IMR-90 (cell line): ENCODE measurements around the gene TULP4. TPM values are rescaled to one million over a fixed set of nuclear protein-coding genes. Genes with fewer than 3 reads are reported as not detected.

ENCODE experiments used
- ATAC-seq: fragments of 200-7000 bp; cut with Tn5 transposase; 2 replicates; pipeline ENCODE4 v1.9.1; 2020; ENCODE audit warnings: low read depth, mild to moderate bottlenecking, moderate library complexity
- BruUV-seq: library from RNA; stranded (reverse); fragments of 400-500 nt; replicated peaks from 2 replicates; lab custom pipeline; 2021; lab: Mats Ljungman, UMichigan
- CTCF ChIA-PET: fragments of 300-600 bp; formaldehyde crosslinking; extraction: SDS; loops from one replicate; lab custom pipeline; 2021; ENCODE audit warnings: antibody characterized with exemption; lab: Yijun Ruan, JAX
- POLR2A ChIA-PET: fragments of 300-600 bp; sonication (Branson Sonifier 250); formaldehyde crosslinking; loops from one replicate; lab custom pipeline; 2022; ENCODE audit warnings: antibody characterized with exemption; ENCODE audit not compliant: unreplicated experiment; lab: Charles Lee
- DNase-seq: peaks from one replicate; pipeline ENCODE4 v3.0.0; 2013
- H2AFZ ChIP-seq: replicated peaks from 2 replicates; pipeline ENCODE3; 2013; ENCODE audit warnings: low read length, mild to moderate bottlenecking; ENCODE audit not compliant: poor library complexity
- H2AK5ac ChIP-seq: 2 replicates; pipeline ENCODE4 v1.6.1; 2013; ENCODE audit warnings: low read depth, low read length, inconsistent platforms
- H2AK9ac ChIP-seq: replicated peaks from 2 replicates; pipeline ENCODE3; 2013; ENCODE audit warnings: mild to moderate bottlenecking, low read depth, low read length, moderate library complexity; ENCODE audit not compliant: poor library complexity
- H2BK120ac ChIP-seq: 2 replicates; pipeline ENCODE4 v1.6.1; 2013; ENCODE audit warnings: low read depth, low read length, inconsistent platforms
- H2BK15ac ChIP-seq: 3 replicates; pipeline ENCODE4 v1.6.1; 2013; ENCODE audit warnings: low read depth, low read length, inconsistent platforms
- H2BK20ac ChIP-seq: 2 replicates; pipeline ENCODE4 v1.6.1; 2013; ENCODE audit warnings: low read depth, mild to moderate bottlenecking, inconsistent platforms, low read length, moderate library complexity
- H2BK5ac ChIP-seq: 2 replicates; pipeline ENCODE4 v1.6.1; 2013; ENCODE audit warnings: mild to moderate bottlenecking, low read depth, low read length, inconsistent platforms; ENCODE audit not compliant: poor library complexity, severe bottlenecking
- H3K14ac ChIP-seq: replicated peaks from 2 replicates; pipeline ENCODE4 v1.6.1; 2013; ENCODE audit warnings: low read depth, low read length, inconsistent platforms
- H3K18ac ChIP-seq: 2 replicates; pipeline ENCODE4 v1.6.1; 2013; ENCODE audit warnings: low read depth, low read length, control low read depth
- H3K23ac ChIP-seq: 2 replicates; pipeline ENCODE4 v1.6.1; 2013; ENCODE audit warnings: low read depth, low read length, inconsistent platforms
- H3K27ac ChIP-seq: 2 replicates; pipeline ENCODE4 v1.5.1; 2013; ENCODE audit warnings: mild to moderate bottlenecking, control low read depth, low read length; ENCODE audit not compliant: insufficient read depth
- H3K27me3 ChIP-seq: 2 replicates; pipeline ENCODE4 v1.6.1; 2013; ENCODE audit warnings: low read length; ENCODE audit not compliant: control insufficient read depth, insufficient read depth
- H3K36me3 ChIP-seq: 2 replicates; pipeline ENCODE4 v1.6.1; 2013; ENCODE audit warnings: low read length, mixed read lengths; ENCODE audit not compliant: control insufficient read depth, insufficient read depth
- H3K4ac ChIP-seq: 2 replicates; pipeline ENCODE4 v1.6.1; 2013; ENCODE audit warnings: low read depth, low read length, inconsistent platforms
- H3K4me1 ChIP-seq: 2 replicates; pipeline ENCODE4 v1.6.1; 2013; ENCODE audit warnings: low read length, mixed read lengths; ENCODE audit not compliant: control insufficient read depth, insufficient read depth
- H3K4me2 ChIP-seq: 2 replicates; pipeline ENCODE4 v1.6.1; 2013; ENCODE audit warnings: low read depth, mild to moderate bottlenecking, control low read depth, low read length, moderate library complexity
- H3K4me3 ChIP-seq: 2 replicates; pipeline ENCODE4 v1.5.1; 2013; ENCODE audit warnings: low read depth, mild to moderate bottlenecking, control low read depth, low read length, moderate library complexity; ENCODE audit not compliant: insufficient read depth
- H3K56ac ChIP-seq: 2 replicates; pipeline ENCODE4 v1.6.1; 2013; ENCODE audit warnings: low read length, inconsistent platforms; ENCODE audit not compliant: insufficient read depth; ENCODE audit errors: extremely low read depth
- H3K79me1 ChIP-seq, 2 experiments: 2 replicates each; pipeline ENCODE4 v1.6.1; 2013; ENCODE audit warnings: low read length in 2 of 2, inconsistent platforms in 1 of 2, low read depth in 1 of 2
- H3K9ac ChIP-seq: 2 replicates; pipeline ENCODE4 v1.6.1; 2013; ENCODE audit warnings: low read depth, low read length, control low read depth
- H3K9me1 ChIP-seq: 2 replicates; pipeline ENCODE4 v1.6.1; 2013; ENCODE audit warnings: low read length, inconsistent platforms; ENCODE audit not compliant: insufficient read depth
- H3K9me3 ChIP-seq: 2 replicates; pipeline ENCODE4 v1.6.1; 2013; ENCODE audit warnings: low read length; ENCODE audit not compliant: control insufficient read depth, insufficient read depth
- H4K20me1 ChIP-seq: 2 replicates; pipeline ENCODE4 v1.6.1; 2013; ENCODE audit warnings: low read length, inconsistent platforms; ENCODE audit not compliant: insufficient read depth
- H4K5ac ChIP-seq: 2 replicates; pipeline ENCODE4 v1.6.1; 2013; ENCODE audit warnings: mild to moderate bottlenecking, low read depth, low read length, control low read depth
- H4K8ac ChIP-seq, 2 experiments: 2 replicates each; pipeline ENCODE4 v1.6.1; 2013; ENCODE audit warnings: low read depth in 2 of 2, low read length in 2 of 2, control low read depth in 1 of 2, inconsistent platforms in 1 of 2
- H4K91ac ChIP-seq: 2 replicates; pipeline ENCODE4 v1.6.1; 2013; ENCODE audit warnings: low read depth, low read length, inconsistent platforms; ENCODE audit not compliant: insufficient read depth
- BHLHE40 ChIP-seq: fragments of 150-350 bp; IDR thresholded peaks from 2 replicates; pipeline ENCODE4 v1.6.1; 2016; ENCODE audit warnings: mild to moderate bottlenecking, low read depth, low read length
- CEBPB ChIP-seq: IDR thresholded peaks from 2 replicates; pipeline ENCODE4 v1.6.1; 2012; ENCODE audit warnings: low read depth, low read length, improper control_type of control experiment
- CHD1 ChIP-seq: IDR thresholded peaks from 2 replicates; pipeline ENCODE4 v1.6.1; 2012; ENCODE audit warnings: low read depth, low read length, improper control_type of control experiment
- CTCF ChIP-seq: conservative IDR thresholded peaks from 2 replicates; pipeline ENCODE4 v1.5.1; 2012; ENCODE audit warnings: mild to moderate bottlenecking, low read depth, low read length, improper control_type of control experiment
- ELK1 ChIP-seq: fragments of 150-350 bp; IDR thresholded peaks from 2 replicates; pipeline ENCODE4 v1.6.1; 2016; ENCODE audit warnings: low read depth, mild to moderate bottlenecking, low read length, moderate library complexity, borderline replicate concordance
- FOS ChIP-seq: fragments of 150-350 bp; IDR thresholded peaks from 2 replicates; pipeline ENCODE4 v1.6.1; 2016; ENCODE audit warnings: low read depth, low read length
- MAFK ChIP-seq: IDR thresholded peaks from 2 replicates; pipeline ENCODE4 v1.6.1; 2012; ENCODE audit warnings: low read depth, low read length, improper control_type of control experiment
- MAZ ChIP-seq: IDR thresholded peaks from 2 replicates; pipeline ENCODE4 v1.6.1; 2012; ENCODE audit warnings: low read depth, mild to moderate bottlenecking, low read length, improper control_type of control experiment, moderate library complexity, borderline replicate concordance
- MXI1 ChIP-seq: IDR thresholded peaks from 2 replicates; pipeline ENCODE4 v1.6.1; 2012; ENCODE audit warnings: low read depth, mild to moderate bottlenecking, low read length, moderate library complexity, borderline replicate concordance
- NFE2L2 ChIP-seq: fragments of 150-350 bp; IDR thresholded peaks from 2 replicates; pipeline ENCODE4 v1.6.1; 2016; ENCODE audit warnings: low read depth, mild to moderate bottlenecking, low read length
- POLR2A ChIP-seq: IDR thresholded peaks from 2 replicates; pipeline ENCODE4 v1.6.1; 2012; ENCODE audit warnings: mild to moderate bottlenecking, low read depth, low read length
- RAD21 ChIP-seq: IDR thresholded peaks from 2 replicates; pipeline ENCODE4 v1.6.1; 2012; ENCODE audit warnings: low read length, improper control_type of control experiment
- RCOR1 ChIP-seq: IDR thresholded peaks from 2 replicates; pipeline ENCODE4 v1.6.1; 2012; ENCODE audit warnings: mild to moderate bottlenecking, low read length, improper control_type of control experiment; ENCODE audit not compliant: insufficient replicate concordance
- RFX5 ChIP-seq: IDR thresholded peaks from 2 replicates; pipeline ENCODE4 v1.8.0; 2012; ENCODE audit warnings: low read depth, mild to moderate bottlenecking, low read length, moderate library complexity
- SMC3 ChIP-seq: fragments of 150-350 bp; IDR thresholded peaks from 2 replicates; pipeline ENCODE4 v1.6.1; 2016; ENCODE audit warnings: low read depth, mild to moderate bottlenecking, antibody characterized with exemption, low read length, moderate library complexity
- USF2 ChIP-seq: fragments of 150-350 bp; IDR thresholded peaks from 2 replicates; pipeline ENCODE4 v1.6.1; 2017; ENCODE audit warnings: mild to moderate bottlenecking, antibody characterized with exemption, low read length, low read depth
- WGBS, 2 experiments: methylation state at CpG; one replicate each; pipeline versions ENCODE4 v1.1.5 to v1.1.7; 2013; ENCODE audit warnings: missing lambda C conversion rate in 2 of 2; ENCODE audit not compliant: insufficient read length in 1 of 2; ENCODE audit errors: extremely low coverage in 2 of 2; 5-methylcytosine and 5-hydroxymethylcytosine counted together
- dilution Hi-C: fragments of 300-500 bp; cut with HindIII; formaldehyde crosslinking; loops from one replicate; pipeline ENCODE4 v1.14.3; 2018; ENCODE audit warnings: low sequenced_read_pairs; ENCODE audit not compliant: unreplicated experiment
- in situ Hi-C: fragments of 300-500 bp; cut with MboI; formaldehyde crosslinking; loops from 3 replicates; pipeline ENCODE4 v1.14.3; 2019; ENCODE audit warnings: low sequenced_read_pairs, inconsistent platforms, mixed read lengths
- intact Hi-C: fragments of 100-400 bp; cut with micrococcal nuclease; formaldehyde crosslinking; loops from 2 replicates; pipeline ENCODE4 v1.10.0; 2022
- polyA plus RNA-seq, 3 experiments: library from polyadenylated mRNA; depleted of rRNA; stranded (reverse); fragments of >200 nt; gene quantifications; 2 replicates each; pipeline ENCODE4 v1.2.3, GENCODE V29; 2012; ENCODE audit warnings: low replicate concordance in 1 of 3
- total RNA-seq: library from RNA; depleted of rRNA; stranded (reverse); fragments of >200 nt; gene quantifications from 2 replicates; pipeline ENCODE4 v1.2.3, GENCODE V29; 2012

TULP4 gene
- total and polyA plus RNA-seq, 2 of the 4 experiments (the other 2 are of a cell fraction): 8.1 to 30.6 TPM

GRCh38 chr6:158512809-158513208 is 200.5 kb downstream of the TULP4 start:
- no CpG with 5 or more reads among the region's 4 CpGs for WGBS, 2 experiments
- no peak overlapping the region for H4K91ac ChIP-seq
- no peak overlapping the region for H2AK5ac ChIP-seq
- H3K27me3 ChIP-seq: no peaks in the 10 kb centered on the region
- BruUV-seq: no TSS peak
- H2BK120ac ChIP-seq: no peak overlapping the region
- DNase-seq (no peak), ATAC-seq (no peak)
- no peak overlapping the region for H3K4me3 ChIP-seq
- no peak overlapping the region for H3K23ac ChIP-seq
- no peaks in the 10 kb centered on the region for H3K79me1 ChIP-seq
- H3K4me2 ChIP-seq: no peak overlapping the region
- no peak overlapping the region for H2AFZ ChIP-seq
- CTCF ChIA-PET: interaction anchor here (1.3 kb wide), 1 partner anchor 292 kb away, joined by 3 read pairs; no protein-coding TSS in a partner anchor
- no peak overlapping the region for H4K8ac ChIP-seq
- no peak for TF ChIP-seq BHLHE40
- TF ChIP-seq CEBPB: no peak
- TF ChIP-seq MAFK: no peak
- TF ChIP-seq CHD1: no peak
- TF ChIP-seq SMC3: no peak
- no peak for TF ChIP-seq RCOR1
- TF ChIP-seq USF2: no peak
- TF ChIP-seq RFX5: no peak
- TF ChIP-seq RAD21: no peak
- TF ChIP-seq POLR2A: no peak
- no peak for TF ChIP-seq CTCF
- no peak for TF ChIP-seq ELK1
- TF ChIP-seq FOS: no peak
- no peak for TF ChIP-seq MAZ
- TF ChIP-seq MXI1: no peak
- TF ChIP-seq NFE2L2: no peak
- no peak overlapping the region for H3K4ac ChIP-seq
- POLR2A ChIA-PET: no interaction called here
- no peak overlapping the region for H3K27ac ChIP-seq
- H2BK5ac ChIP-seq: no peak overlapping the region
- H3K36me3 ChIP-seq: 0 out of 2 replicates have a peak, but pooled peaks cover 1% of the 10 kb centered on the region
- no peaks in the 10 kb centered on the region for H3K4me1 ChIP-seq
- H2BK20ac ChIP-seq: no peak overlapping the region
- in situ Hi-C loops (loop anchor here (10.0 kb wide), 1 partner anchor 288 kb away; no protein-coding TSS in a partner anchor), intact Hi-C loops (no loop called here), dilution Hi-C loops (no loop called here)
- H3K9me1 ChIP-seq: no peaks in the 10 kb centered on the region
- H3K18ac ChIP-seq: no peak overlapping the region
- H4K5ac ChIP-seq: no peak overlapping the region
- no peak overlapping the region for H2AK9ac ChIP-seq
- no peak overlapping the region for H3K9ac ChIP-seq
- no peak overlapping the region for H3K56ac ChIP-seq
- no peak overlapping the region for H3K14ac ChIP-seq
- H3K9me3 ChIP-seq: no peaks in the 10 kb centered on the region
- H2BK15ac ChIP-seq: no peak overlapping the region
- H4K20me1 ChIP-seq: no peaks in the 10 kb centered on the region
